Heart left ventricle (tissue), 13 donors: Measurements from ENCODE around the gene EXOC5.

Experiments used
- CTCF ChIP-seq, 12 donors: fragments of 200-600 bp; sonication (generic) in 4 of 12; IDR thresholded peaks; one replicate each; pipeline versions ENCODE4 v1.5.0 to v1.8.0; 2018 to 2022; ENCODE audit warnings: antibody characterized with exemption in 12 of 12, mild to moderate bottlenecking in 5 of 12
- POLR2A ChIP-seq, 2 donors: fragments of 450-650 bp; IDR thresholded peaks; one replicate each; pipeline ENCODE4 v1.6.1; 2017; ENCODE audit warnings: antibody characterized with exemption in 2 of 2, mild to moderate bottlenecking in 2 of 2, moderate library complexity in 2 of 2
- donor health status: ischemic (EF 13 %, LVEDD 7.1; RV severe dilation, severe dysfunction).
- donor health status: DM: no; HTN: yes; CAD: no.
- donor health status: DM: no; HTN: no; CAD: no.
- donor health status: ischemic (EF 25% LVEDD 6.9; RV normal size, moderate dysfunction).
- donor health status: ischemic (EF 25% LVEDD 5.7; RV mildly dilated, moderate dysfunction).
- donor health status: ischemic (EF 35%, LVEDD 5.7; RV mildly dilated, moderate dysfunction).
- donor health status: nonischemic (EF 11% LVEDD 7.7; RV severe dilation, severe dysfunction).
- donor health status: DM: yes; HTN: yes; CAD: no.
- donor health status: PGD.
- donor health status: ischemic (EF 29% LVEDD 5.4; RV normal size, mild dysfunction).
- donor health status: nonischemic (EF 23%, LVEDD 6.1; RV moderate dilation, normal function).

- no peak for TF ChIP-seq CTCF (IDR thresholded peaks at IDR 0.05)
- no peak for TF ChIP-seq POLR2A (IDR thresholded peaks at IDR 0.05)
These were observed 5.8 kb upstream of the EXOC5 start for GRCh38 chr14:57274551-57274950.
